ENCODE data around the gene TMEM184A. TPM values are rescaled to one million over a fixed set of nuclear protein-coding genes. Genes with fewer than 3 reads are reported as not detected.

Gene TMEM184A
- total and polyA plus RNA-seq, 2 experiments from 2014 or later, result 0.18 to 0.66 TPM

DNA sequence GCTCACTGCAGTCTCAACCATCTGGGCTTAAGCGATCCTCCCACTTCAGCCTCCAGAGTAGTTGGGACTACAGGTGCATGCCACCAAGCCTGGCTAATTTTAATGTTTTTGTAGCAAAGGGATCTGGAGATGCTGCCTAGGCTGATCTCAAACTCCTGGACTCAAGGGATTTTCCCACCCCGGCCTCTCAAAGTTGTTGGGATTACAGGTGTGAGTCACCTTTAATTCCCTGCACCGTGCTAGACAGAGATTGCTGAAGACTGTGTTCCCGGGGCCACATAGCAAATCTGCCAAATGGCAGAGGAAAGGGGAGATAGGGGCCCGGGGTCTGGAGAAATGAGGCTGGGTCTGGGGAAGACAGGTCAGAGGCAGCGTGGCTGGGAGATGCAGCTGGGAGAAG, 34.5 kb upstream of the TMEM184A start:
- Mint-ChIP-seq H3K36me3 (ENCODE audit: low read depth) (peaks cover 14% of the 10 kb centered on the region; the same call in 1 of the 3 replicates), H3K9me3 (peaks cover 15% of the 10 kb centered on the region), H3K27ac (no peak overlapping the region), H3K4me3 (no peak overlapping the region), H3K27me3 (ENCODE audit: insufficient read depth, low read depth, poor library complexity) (peaks cover 13% of the 10 kb centered on the region), H3K4me1 (peaks cover 7% of the 10 kb centered on the region; the same call in 1 of the 3 replicates)
- Histone ChIP-seq H3K4me3 (no peak overlapping the region), H3K4me2 (no peak overlapping the region), H3K9me2 (ENCODE audit: insufficient read depth) (no peaks in the 10 kb centered on the region), H3K79me2 (replicated peaks; ENCODE audit: insufficient read depth) (no peaks in the 10 kb centered on the region), H2AFZ (no peak overlapping the region), H3K36me3 (ENCODE audit: insufficient read depth) (no peaks in the 10 kb centered on the region), H3K4me1 (ENCODE audit: insufficient read depth) (no peaks in the 10 kb centered on the region), H3K27me3 (ENCODE audit: insufficient read depth) (no peaks in the 10 kb centered on the region), H3F3A (replicated peaks; ENCODE audit: low read depth) (no peaks in the 10 kb centered on the region), H3K27ac (ENCODE audit: low read depth) (no peak overlapping the region), H4K20me1 (replicated peaks; ENCODE audit: insufficient read depth) (no peaks in the 10 kb centered on the region)
- ATAC-seq, result no peak
- TF ChIP-seq STAT1 (IDR thresholded peaks at IDR 0.05; ENCODE audit: unreplicated experiment) (no peak), CREB1 (CRISPR knock-in tag; IDR thresholded peaks at IDR 0.05; ENCODE audit: low read depth) (no peak), ZNF331 (CRISPR knock-in tag; IDR thresholded peaks at IDR 0.05; ENCODE audit: low read depth) (no peak), POLR2AphosphoS5 (IDR thresholded peaks at IDR 0.05; ENCODE audit: low read depth) (no peak), EZH2 (IDR thresholded peaks at IDR 0.05; ENCODE audit: low read depth, unreplicated experiment) (no peak), EZH2phosphoT487 (IDR thresholded peaks at IDR 0.05; ENCODE audit: unreplicated experiment) (no peak), JUNB (IDR thresholded peaks at IDR 0.05; ENCODE audit: unreplicated experiment) (no peak), ZNF114 (CRISPR knock-in tag; IDR thresholded peaks at IDR 0.05) (no peak), REST (IDR thresholded peaks at IDR 0.05; ENCODE audit: unreplicated experiment) (no peak), NANOG (IDR thresholded peaks at IDR 0.05; ENCODE audit: borderline replicate concordance) (no peak)
- TF ChIP-seq, protein P1, sequence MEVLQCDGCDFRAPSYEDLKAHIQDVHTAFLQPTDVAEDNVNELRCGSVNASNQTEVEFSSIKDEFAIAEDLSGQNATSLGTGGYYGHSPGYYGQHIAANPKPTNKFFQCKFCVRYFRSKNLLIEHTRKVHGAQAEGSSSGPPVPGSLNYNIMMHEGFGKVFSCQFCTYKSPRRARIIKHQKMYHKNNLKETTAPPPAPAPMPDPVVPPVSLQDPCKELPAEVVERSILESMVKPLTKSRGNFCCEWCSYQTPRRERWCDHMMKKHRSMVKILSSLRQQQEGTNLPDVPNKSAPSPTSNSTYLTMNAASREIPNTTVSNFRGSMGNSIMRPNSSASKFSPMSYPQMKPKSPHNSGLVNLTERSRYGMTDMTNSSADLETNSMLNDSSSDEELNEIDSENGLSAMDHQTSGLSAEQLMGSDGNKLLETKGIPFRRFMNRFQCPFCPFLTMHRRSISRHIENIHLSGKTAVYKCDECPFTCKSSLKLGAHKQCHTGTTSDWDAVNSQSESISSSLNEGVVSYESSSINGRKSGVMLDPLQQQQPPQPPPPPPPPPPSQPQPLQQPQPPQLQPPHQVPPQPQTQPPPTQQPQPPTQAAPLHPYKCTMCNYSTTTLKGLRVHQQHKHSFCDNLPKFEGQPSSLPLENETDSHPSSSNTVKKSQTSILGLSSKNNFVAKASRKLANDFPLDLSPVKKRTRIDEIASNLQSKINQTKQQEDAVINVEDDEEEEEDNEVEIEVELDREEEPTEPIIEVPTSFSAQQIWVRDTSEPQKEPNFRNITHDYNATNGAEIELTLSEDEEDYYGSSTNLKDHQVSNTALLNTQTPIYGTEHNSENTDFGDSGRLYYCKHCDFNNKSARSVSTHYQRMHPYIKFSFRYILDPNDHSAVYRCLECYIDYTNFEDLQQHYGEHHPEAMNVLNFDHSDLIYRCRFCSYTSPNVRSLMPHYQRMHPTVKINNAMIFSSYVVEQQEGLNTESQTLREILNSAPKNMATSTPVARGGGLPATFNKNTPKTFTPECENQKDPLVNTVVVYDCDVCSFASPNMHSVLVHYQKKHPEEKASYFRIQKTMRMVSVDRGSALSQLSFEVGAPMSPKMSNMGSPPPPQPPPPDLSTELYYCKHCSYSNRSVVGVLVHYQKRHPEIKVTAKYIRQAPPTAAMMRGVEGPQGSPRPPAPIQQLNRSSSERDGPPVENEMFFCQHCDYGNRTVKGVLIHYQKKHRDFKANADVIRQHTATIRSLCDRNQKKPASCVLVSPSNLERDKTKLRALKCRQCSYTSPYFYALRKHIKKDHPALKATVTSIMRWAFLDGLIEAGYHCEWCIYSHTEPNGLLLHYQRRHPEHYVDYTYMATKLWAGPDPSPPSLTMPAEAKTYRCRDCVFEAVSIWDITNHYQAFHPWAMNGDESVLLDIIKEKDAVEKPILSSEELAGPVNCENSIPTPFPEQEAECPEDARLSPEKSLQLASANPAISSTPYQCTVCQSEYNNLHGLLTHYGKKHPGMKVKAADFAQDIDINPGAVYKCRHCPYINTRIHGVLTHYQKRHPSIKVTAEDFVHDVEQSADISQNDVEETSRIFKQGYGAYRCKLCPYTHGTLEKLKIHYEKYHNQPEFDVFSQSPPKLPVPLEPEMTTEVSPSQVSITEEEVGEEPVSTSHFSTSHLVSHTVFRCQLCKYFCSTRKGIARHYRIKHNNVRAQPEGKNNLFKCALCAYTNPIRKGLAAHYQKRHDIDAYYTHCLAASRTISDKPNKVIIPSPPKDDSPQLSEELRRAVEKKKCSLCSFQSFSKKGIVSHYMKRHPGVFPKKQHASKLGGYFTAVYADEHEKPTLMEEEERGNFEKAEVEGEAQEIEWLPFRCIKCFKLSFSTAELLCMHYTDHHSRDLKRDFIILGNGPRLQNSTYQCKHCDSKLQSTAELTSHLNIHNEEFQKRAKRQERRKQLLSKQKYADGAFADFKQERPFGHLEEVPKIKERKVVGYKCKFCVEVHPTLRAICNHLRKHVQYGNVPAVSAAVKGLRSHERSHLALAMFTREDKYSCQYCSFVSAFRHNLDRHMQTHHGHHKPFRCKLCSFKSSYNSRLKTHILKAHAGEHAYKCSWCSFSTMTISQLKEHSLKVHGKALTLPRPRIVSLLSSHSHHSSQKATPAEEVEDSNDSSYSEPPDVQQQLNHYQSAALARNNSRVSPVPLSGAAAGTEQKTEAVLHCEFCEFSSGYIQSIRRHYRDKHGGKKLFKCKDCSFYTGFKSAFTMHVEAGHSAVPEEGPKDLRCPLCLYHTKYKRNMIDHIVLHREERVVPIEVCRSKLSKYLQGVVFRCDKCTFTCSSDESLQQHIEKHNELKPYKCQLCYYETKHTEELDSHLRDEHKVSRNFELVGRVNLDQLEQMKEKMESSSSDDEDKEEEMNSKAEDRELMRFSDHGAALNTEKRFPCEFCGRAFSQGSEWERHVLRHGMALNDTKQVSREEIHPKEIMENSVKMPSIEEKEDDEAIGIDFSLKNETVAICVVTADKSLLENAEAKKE (CRISPR knock-in tag; IDR thresholded peaks at IDR 0.05), result no peak
- TF ChIP-seq, protein P2, sequence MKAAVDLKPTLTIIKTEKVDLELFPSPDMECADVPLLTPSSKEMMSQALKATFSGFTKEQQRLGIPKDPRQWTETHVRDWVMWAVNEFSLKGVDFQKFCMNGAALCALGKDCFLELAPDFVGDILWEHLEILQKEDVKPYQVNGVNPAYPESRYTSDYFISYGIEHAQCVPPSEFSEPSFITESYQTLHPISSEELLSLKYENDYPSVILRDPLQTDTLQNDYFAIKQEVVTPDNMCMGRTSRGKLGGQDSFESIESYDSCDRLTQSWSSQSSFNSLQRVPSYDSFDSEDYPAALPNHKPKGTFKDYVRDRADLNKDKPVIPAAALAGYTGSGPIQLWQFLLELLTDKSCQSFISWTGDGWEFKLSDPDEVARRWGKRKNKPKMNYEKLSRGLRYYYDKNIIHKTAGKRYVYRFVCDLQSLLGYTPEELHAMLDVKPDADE (IDR thresholded peaks at IDR 0.05), result no peak
- TF ChIP-seq, protein P3, sequence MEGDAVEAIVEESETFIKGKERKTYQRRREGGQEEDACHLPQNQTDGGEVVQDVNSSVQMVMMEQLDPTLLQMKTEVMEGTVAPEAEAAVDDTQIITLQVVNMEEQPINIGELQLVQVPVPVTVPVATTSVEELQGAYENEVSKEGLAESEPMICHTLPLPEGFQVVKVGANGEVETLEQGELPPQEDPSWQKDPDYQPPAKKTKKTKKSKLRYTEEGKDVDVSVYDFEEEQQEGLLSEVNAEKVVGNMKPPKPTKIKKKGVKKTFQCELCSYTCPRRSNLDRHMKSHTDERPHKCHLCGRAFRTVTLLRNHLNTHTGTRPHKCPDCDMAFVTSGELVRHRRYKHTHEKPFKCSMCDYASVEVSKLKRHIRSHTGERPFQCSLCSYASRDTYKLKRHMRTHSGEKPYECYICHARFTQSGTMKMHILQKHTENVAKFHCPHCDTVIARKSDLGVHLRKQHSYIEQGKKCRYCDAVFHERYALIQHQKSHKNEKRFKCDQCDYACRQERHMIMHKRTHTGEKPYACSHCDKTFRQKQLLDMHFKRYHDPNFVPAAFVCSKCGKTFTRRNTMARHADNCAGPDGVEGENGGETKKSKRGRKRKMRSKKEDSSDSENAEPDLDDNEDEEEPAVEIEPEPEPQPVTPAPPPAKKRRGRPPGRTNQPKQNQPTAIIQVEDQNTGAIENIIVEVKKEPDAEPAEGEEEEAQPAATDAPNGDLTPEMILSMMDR (conservative IDR thresholded peaks at IDR 0.05; ENCODE audit: low read depth in 2 of 2), result no peak
- no peak for DNase-seq (ENCODE audit: low spot score)
